HepG2 (cell line): ENCODE results near the gene LCTL.

Experiments
- CBX5 ChIP-seq: sonication (generic); formaldehyde crosslinking; IDR thresholded peaks from 2 replicates; pipeline ENCODE4 v1.4.0; 2020; ENCODE audit warnings: missing genetic modification reagents, borderline replicate concordance
- CTCF ChIP-seq: sonication (generic); formaldehyde crosslinking; IDR thresholded peaks from 2 replicates; pipeline ENCODE4 v1.5.0; 2020; ENCODE audit warnings: mild to moderate bottlenecking, missing genetic modification reagents, moderate library complexity
- EZH2 ChIP-seq: conservative IDR thresholded peaks from 2 replicates; pipeline ENCODE4 v1.6.1; 2012; ENCODE audit warnings: mild to moderate bottlenecking, low read depth, low read length, moderate library complexity
- KDM5A ChIP-seq: fragments of 200-600 bp; sonication (generic); IDR thresholded peaks from 2 replicates; pipeline ENCODE4 v1.7.0; 2018; ENCODE audit warnings: antibody characterized with exemption, mild to moderate bottlenecking, low read length, borderline replicate concordance
- POLR2A ChIP-seq, 2 experiments: IDR thresholded peaks; 2 replicates each; pipeline ENCODE4 v1.6.1; 2011; ENCODE audit warnings: low read depth in 2 of 2, low read length in 2 of 2, mild to moderate bottlenecking in 1 of 2, moderate library complexity in 1 of 2; ENCODE audit not compliant: insufficient read depth in 1 of 2
- POLR2AphosphoS5 ChIP-seq: IDR thresholded peaks from 2 replicates; pipeline ENCODE4 v1.6.1; 2012; ENCODE audit warnings: low read depth, low read length
- SRF ChIP-seq: IDR thresholded peaks from 2 replicates; pipeline ENCODE4 v1.6.1; 2011; ENCODE audit warnings: mild to moderate bottlenecking, low read depth, low read length, moderate library complexity
- STAT5B ChIP-seq: sonication (generic); formaldehyde crosslinking; IDR thresholded peaks from 2 replicates; pipeline ENCODE4 v1.4.0; 2020; ENCODE audit warnings: missing genetic modification reagents
- TRIM24 ChIP-seq: sonication (generic); formaldehyde crosslinking; IDR thresholded peaks from 2 replicates; pipeline ENCODE4 v1.8.0; 2022; ENCODE audit warnings: mild to moderate bottlenecking, missing genetic modification reagents
- ZNF605 ChIP-seq: sonication (generic); formaldehyde crosslinking; IDR thresholded peaks from 2 replicates; pipeline ENCODE4 v1.8.0; 2022; ENCODE audit warnings: mild to moderate bottlenecking, missing genetic modification reagents
- TF ChIP-seq, protein P1 (sequence below): sonication (generic); formaldehyde crosslinking; IDR thresholded peaks from 2 replicates; pipeline ENCODE4 v1.8.0; 2022; ENCODE audit warnings: missing genetic modification reagents, low read depth, mild to moderate bottlenecking, borderline replicate concordance

DNA sequence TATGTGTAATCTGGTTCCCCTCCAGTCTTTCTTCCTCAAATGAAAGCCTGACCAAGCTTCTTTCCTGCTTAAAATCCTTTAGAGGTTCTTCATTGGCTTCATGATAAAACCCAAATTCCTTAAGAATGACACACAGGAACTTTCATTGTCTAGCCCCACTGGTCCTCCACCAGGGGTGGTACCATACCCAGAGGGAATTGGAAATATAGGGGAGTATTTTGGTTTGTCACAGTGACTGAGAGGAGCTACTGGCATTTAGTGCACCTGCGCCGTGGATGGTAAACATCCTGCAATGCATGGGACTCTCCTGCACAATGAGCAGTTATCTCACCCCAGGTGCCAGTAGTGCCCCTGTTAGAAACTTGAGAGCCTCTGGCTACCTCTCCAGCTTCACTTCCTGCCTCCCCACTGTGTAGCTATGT, 49.9 kb downstream of the LCTL start:
- no peak for TF ChIP-seq POLR2AphosphoS5
- TF ChIP-seq POLR2A (IDR thresholded peaks at IDR 0.05; ENCODE audit: insufficient read depth in 1 of 2, low read depth in 2 of 2, low read length in 2 of 2): no peak
- TF ChIP-seq KDM5A: no peak
- no peak for TF ChIP-seq EZH2
- TF ChIP-seq, protein P1, sequence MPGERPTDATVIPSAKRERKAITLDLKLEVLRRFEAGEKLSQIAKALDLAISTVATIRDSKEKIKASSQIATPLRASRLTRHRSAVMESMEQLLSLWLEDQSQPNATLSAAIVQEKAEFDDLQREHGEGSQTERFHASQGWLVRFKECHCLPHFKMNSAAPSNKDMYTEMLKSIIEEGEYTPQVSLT: no peak
- no peak for TF ChIP-seq SRF
- no peak for TF ChIP-seq CBX5
- TF ChIP-seq ZNF605 (CRISPR knock-in tag): no peak
- no peak for TF ChIP-seq STAT5B
- TF ChIP-seq CTCF (CRISPR knock-in tag): no peak
- no peak for TF ChIP-seq TRIM24 (CRISPR knock-in tag)
